Tibial nerve (tissue), 4 donors: ENCODE measurements around the gene RINL.

ENCODE experiments used
- CTCF ChIP-seq, 5 experiments: fragments of 200-600 bp in 3 of 5; fragments of 450-650 bp in 2 of 5; sonication (generic) in 3 of 5; IDR thresholded peaks; one replicate each; pipeline ENCODE4 v1.5.1; 2016 to 2019; ENCODE audit warnings: antibody characterized with exemption in 5 of 5, mild to moderate bottlenecking in 3 of 5, moderate library complexity in 2 of 5
- EP300 ChIP-seq, 2 donors: sonication (generic); formaldehyde crosslinking; IDR thresholded peaks; one replicate each; pipeline ENCODE4 v1.6.1; 2017; ENCODE audit warnings: antibody characterized with exemption in 2 of 2, mild to moderate bottlenecking in 1 of 2
- POLR2A ChIP-seq, 2 donors: fragments of 450-650 bp; IDR thresholded peaks; one replicate each; pipeline ENCODE4 v1.6.1; 2017; ENCODE audit warnings: antibody characterized with exemption in 2 of 2, mild to moderate bottlenecking in 2 of 2, moderate library complexity in 2 of 2

DNA sequence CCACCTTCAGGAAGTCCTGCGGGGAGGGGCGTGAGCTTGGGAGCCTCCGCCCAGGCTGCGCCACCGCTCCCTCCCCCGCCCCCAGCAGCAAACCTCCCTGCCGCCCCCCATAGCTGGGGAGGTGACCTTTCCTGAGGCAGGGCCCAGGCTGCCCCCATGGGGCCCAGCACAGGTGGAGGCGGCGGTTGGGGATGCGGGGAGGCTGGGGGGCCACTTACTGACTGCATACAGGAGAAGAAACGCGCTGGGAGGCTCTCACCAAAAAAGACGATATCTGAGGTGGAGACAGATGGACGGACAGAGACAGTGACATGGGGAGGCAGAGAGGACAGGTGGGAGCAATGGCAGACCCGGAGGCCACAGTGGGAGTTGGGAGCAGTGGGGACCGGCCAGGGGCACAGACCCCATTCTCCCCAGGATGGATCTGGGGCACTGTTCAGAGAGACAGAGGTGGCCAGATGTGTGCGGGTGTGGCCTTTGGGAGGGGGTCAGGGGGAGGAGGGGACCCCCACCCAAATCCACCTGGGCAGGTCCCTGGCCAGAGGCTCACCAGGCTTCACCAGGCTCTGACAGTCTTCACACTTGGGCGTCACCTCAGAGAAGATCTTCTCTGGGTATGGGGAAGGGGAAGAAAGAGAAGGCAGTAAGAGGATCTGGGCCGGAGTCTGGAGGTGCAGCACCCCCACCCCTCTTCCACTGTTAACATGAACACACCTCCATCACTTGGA lies 3.0 kb upstream of the RINL start:
- TF ChIP-seq CTCF (IDR thresholded peaks at IDR 0.05) (no peak), POLR2A (IDR thresholded peaks at IDR 0.05) (no peak), EP300 (IDR thresholded peaks at IDR 0.05) (no peak)
